H9 (cell line): ENCODE results near the gene IL17RE. TPM values are rescaled to one million over a fixed set of nuclear protein-coding genes. Genes with fewer than 3 reads are reported as not detected.
A peak's percentile ranks its signal among the peaks of the same experiment; 100 is the strongest.

Experiments
- DNase-seq: peaks from one replicate; pipeline ENCODE4 v3.0.0-alpha.2; 2017
- H2AFZ ChIP-seq: one replicate; pipeline ENCODE4 v1.6.1; 2013; ENCODE audit warnings: mild to moderate bottlenecking, low read length, control low read depth, moderate library complexity
- H2AK5ac ChIP-seq: 2 replicates; pipeline ENCODE4 v1.6.1; 2013; ENCODE audit warnings: low read length, control low read depth, mixed read lengths; ENCODE audit not compliant: insufficient read length
- H2BK120ac ChIP-seq: one replicate; pipeline ENCODE4 v1.6.1; 2013; ENCODE audit warnings: low read depth, mild to moderate bottlenecking, low read length, control low read depth, inconsistent platforms; ENCODE audit not compliant: poor library complexity, severe bottlenecking
- H2BK12ac ChIP-seq: 2 replicates; pipeline ENCODE4 v1.6.1; 2013; ENCODE audit warnings: low read length, control low read depth, mixed read lengths, low read depth; ENCODE audit not compliant: insufficient read length
- H2BK15ac ChIP-seq: 2 replicates; pipeline ENCODE4 v1.6.1; 2013; ENCODE audit warnings: low read depth, low read length, control low read depth
- H2BK20ac ChIP-seq: one replicate; pipeline ENCODE4 v1.6.1; 2013; ENCODE audit warnings: low read depth, mild to moderate bottlenecking, low read length, control low read depth, inconsistent platforms; ENCODE audit not compliant: poor library complexity, severe bottlenecking
- H2BK5ac ChIP-seq: 2 replicates; pipeline ENCODE4 v1.6.1; 2013; ENCODE audit warnings: low read length, control low read depth, mixed read lengths; ENCODE audit not compliant: insufficient read length
- H3K14ac ChIP-seq: 2 replicates; pipeline ENCODE4 v1.6.1; 2013; ENCODE audit warnings: low read length, control low read depth; ENCODE audit not compliant: insufficient read depth
- H3K18ac ChIP-seq: 2 replicates; pipeline ENCODE4 v1.6.1; 2013; ENCODE audit warnings: low read depth, mild to moderate bottlenecking, mixed read lengths, low read length, control low read depth; ENCODE audit not compliant: insufficient read length
- H3K23ac ChIP-seq: 2 replicates; pipeline ENCODE4 v1.6.1; 2013; ENCODE audit warnings: low read length, control low read depth, mixed read lengths, low read depth; ENCODE audit not compliant: insufficient read length
- H3K23me2 ChIP-seq: 2 replicates; pipeline ENCODE4 v1.6.1; 2013; ENCODE audit warnings: low read depth, mild to moderate bottlenecking, mixed read lengths, low read length, control low read depth; ENCODE audit not compliant: insufficient read length, poor library complexity, severe bottlenecking
- H3K27ac ChIP-seq: 2 replicates; pipeline ENCODE4 v1.5.1; 2013; ENCODE audit warnings: low read length, control low read depth, mixed read lengths, low read depth; ENCODE audit not compliant: insufficient read length
- H3K27me3 ChIP-seq: 2 replicates; pipeline ENCODE4 v1.6.1; 2013; ENCODE audit warnings: low read length, control low read depth, inconsistent platforms; ENCODE audit not compliant: insufficient read depth
- H3K4ac ChIP-seq: 2 replicates; pipeline ENCODE4 v1.6.1; 2013; ENCODE audit warnings: low read depth, mild to moderate bottlenecking, control low read depth, inconsistent platforms, low read length, moderate library complexity
- H3K4me1 ChIP-seq: 2 replicates; pipeline ENCODE4 v1.6.1; 2013; ENCODE audit warnings: low read length, control low read depth, inconsistent platforms; ENCODE audit not compliant: insufficient read depth
- H3K4me2 ChIP-seq: 2 replicates; pipeline ENCODE4 v1.6.1; 2013; ENCODE audit warnings: low read length, control low read depth, mixed read lengths; ENCODE audit not compliant: insufficient read length, insufficient read depth
- H3K56ac ChIP-seq: 2 replicates; pipeline ENCODE4 v1.6.1; 2013; ENCODE audit warnings: low read depth, mild to moderate bottlenecking, mixed read lengths, low read length, control low read depth; ENCODE audit not compliant: insufficient read length
- H3K79me1 ChIP-seq: 2 replicates; pipeline ENCODE4 v1.6.1; 2013; ENCODE audit warnings: low read depth, mild to moderate bottlenecking, moderate library complexity, low read length, control low read depth, inconsistent platforms; ENCODE audit not compliant: insufficient read depth, poor library complexity, severe bottlenecking
- H3K79me2 ChIP-seq: 2 replicates; pipeline ENCODE4 v1.6.1; 2013; ENCODE audit warnings: low read length, control low read depth, inconsistent platforms; ENCODE audit not compliant: insufficient read depth
- H3K9ac ChIP-seq: 2 replicates; pipeline ENCODE4 v1.6.1; 2013; ENCODE audit warnings: low read length, control low read depth, mixed read lengths; ENCODE audit not compliant: insufficient read length; ENCODE audit errors: extremely low read depth
- H3K9me3 ChIP-seq: one replicate; pipeline ENCODE4 v1.6.1; 2013; ENCODE audit warnings: low read depth, low read length, inconsistent platforms; ENCODE audit not compliant: control insufficient read depth
- H3T11ph ChIP-seq: one replicate; pipeline ENCODE4 v1.6.1; 2013; ENCODE audit warnings: mild to moderate bottlenecking, low read length, control low read depth, inconsistent platforms
- H4K20me1 ChIP-seq: one replicate; pipeline ENCODE4 v1.6.1; 2013; ENCODE audit not compliant: control insufficient read depth, insufficient read length, insufficient read depth
- H4K5ac ChIP-seq: 2 replicates; pipeline ENCODE4 v1.6.1; 2013; ENCODE audit warnings: low read depth, mild to moderate bottlenecking, mixed read lengths, low read length, control low read depth; ENCODE audit not compliant: insufficient read length
- H4K8ac ChIP-seq: replicated peaks from 2 replicates; pipeline ENCODE4 v1.6.1; 2013; ENCODE audit warnings: low read length, control low read depth, mixed read lengths, low read depth; ENCODE audit not compliant: insufficient read length
- H4K91ac ChIP-seq: 2 replicates; pipeline ENCODE4 v1.6.1; 2013; ENCODE audit warnings: low read depth, mild to moderate bottlenecking, moderate library complexity, mixed read lengths, low read length, control low read depth; ENCODE audit not compliant: insufficient read length
- H3K27ac Mint-ChIP-seq, 3 experiments: 2 replicates in 2 of 3; 3 replicates in 1 of 3; pipeline ENCODE4 v1.8.0; 2020 to 2021; ENCODE audit warnings: mixed read lengths in 3 of 3, mild to moderate bottlenecking in 1 of 3, moderate library complexity in 1 of 3
- H3K27me3 Mint-ChIP-seq: 2 replicates; pipeline ENCODE4 v1.8.0; 2021; ENCODE audit warnings: low read depth, mild to moderate bottlenecking, moderate library complexity, mixed read lengths
- H3K36me3 Mint-ChIP-seq, 3 experiments: 2 replicates in 2 of 3; 3 replicates in 1 of 3; pipeline ENCODE4 v1.8.0; 2020 to 2021; ENCODE audit warnings: low read depth in 3 of 3, mixed read lengths in 3 of 3; ENCODE audit not compliant: insufficient read depth in 1 of 3
- H3K4me1 Mint-ChIP-seq, 2 experiments: 2 replicates each; pipeline ENCODE4 v1.8.0; 2020; ENCODE audit warnings: mixed read lengths in 2 of 2
- H3K4me3 Mint-ChIP-seq, 2 experiments: 2 replicates in 1 of 2; 3 replicates in 1 of 2; pipeline ENCODE4 v1.8.0; 2020 to 2021; ENCODE audit warnings: mild to moderate bottlenecking in 2 of 2, mixed read lengths in 2 of 2, moderate library complexity in 1 of 2
- H3K9me3 Mint-ChIP-seq, 2 experiments: 2 replicates in 1 of 2; 3 replicates in 1 of 2; pipeline ENCODE4 v1.8.0; 2020; ENCODE audit warnings: mild to moderate bottlenecking in 2 of 2, mixed read lengths in 2 of 2, moderate library complexity in 1 of 2
- WGBS: extraction: QIAGEN DNeasy Blood & Tissue Kit; methylation state at CpG from one replicate; pipeline ENCODE4 v1.1.7; 2013; ENCODE audit warnings: missing lambda C conversion rate, low lambda C conversion rate, mixed read lengths; ENCODE audit not compliant: insufficient read length; ENCODE audit errors: extremely low coverage; 5-methylcytosine and 5-hydroxymethylcytosine counted together
- total RNA-seq: library from RNA; stranded (reverse); gene quantifications from 2 replicates; pipeline ENCODE4 v1.2.1, GENCODE V29; 2021
- TF ChIP-seq, protein P1 (sequence below): fragments of 200-600 bp; sonication (generic); conservative IDR thresholded peaks from 3 replicates; pipeline ENCODE4 v1.8.0; 2021; ENCODE audit warnings: antibody characterized with exemption, mild to moderate bottlenecking

The IL17RE gene
- total RNA-seq, 1 experiment from 2014 or later: 2.1 TPM

- H2BK5ac ChIP-seq: no peak overlapping the region
- no peak overlapping the region for H3K4ac ChIP-seq
- Mint-ChIP-seq H3K9me3 (no peaks in the 10 kb centered on the region), H3K4me3 (peak overlapping the region in 1 of 2 experiments; percentile 47; a peak in 1 of 5 replicates), H3K27me3 (peaks cover 31% of the 10 kb centered on the region), H3K27ac (peak overlapping the region in 1 of 3 experiments; percentile 59; a peak in 1 of 7 replicates), H3K36me3 (no peaks in the 10 kb centered on the region), H3K4me1 (peaks cover 15 to 30% of the 10 kb centered on the region in 2 experiments)
- no peak overlapping the region for H2AFZ ChIP-seq
- no peaks in the 10 kb centered on the region for H3K79me1 ChIP-seq
- H4K5ac ChIP-seq: no peak overlapping the region
- H3K9me3 ChIP-seq: no peaks in the 10 kb centered on the region
- no peaks in the 10 kb centered on the region for H4K20me1 ChIP-seq
- H3K27ac ChIP-seq: no peak overlapping the region
- no CpG with 5 or more reads among the region's 22 CpGs for WGBS
- H3K18ac ChIP-seq: no peak overlapping the region
- H4K91ac ChIP-seq: no peak overlapping the region
- H3T11ph ChIP-seq: no peak overlapping the region
- TF ChIP-seq, protein P1, sequence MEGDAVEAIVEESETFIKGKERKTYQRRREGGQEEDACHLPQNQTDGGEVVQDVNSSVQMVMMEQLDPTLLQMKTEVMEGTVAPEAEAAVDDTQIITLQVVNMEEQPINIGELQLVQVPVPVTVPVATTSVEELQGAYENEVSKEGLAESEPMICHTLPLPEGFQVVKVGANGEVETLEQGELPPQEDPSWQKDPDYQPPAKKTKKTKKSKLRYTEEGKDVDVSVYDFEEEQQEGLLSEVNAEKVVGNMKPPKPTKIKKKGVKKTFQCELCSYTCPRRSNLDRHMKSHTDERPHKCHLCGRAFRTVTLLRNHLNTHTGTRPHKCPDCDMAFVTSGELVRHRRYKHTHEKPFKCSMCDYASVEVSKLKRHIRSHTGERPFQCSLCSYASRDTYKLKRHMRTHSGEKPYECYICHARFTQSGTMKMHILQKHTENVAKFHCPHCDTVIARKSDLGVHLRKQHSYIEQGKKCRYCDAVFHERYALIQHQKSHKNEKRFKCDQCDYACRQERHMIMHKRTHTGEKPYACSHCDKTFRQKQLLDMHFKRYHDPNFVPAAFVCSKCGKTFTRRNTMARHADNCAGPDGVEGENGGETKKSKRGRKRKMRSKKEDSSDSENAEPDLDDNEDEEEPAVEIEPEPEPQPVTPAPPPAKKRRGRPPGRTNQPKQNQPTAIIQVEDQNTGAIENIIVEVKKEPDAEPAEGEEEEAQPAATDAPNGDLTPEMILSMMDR: no peak
- no peak overlapping the region for H2BK120ac ChIP-seq
- no peak overlapping the region for H2AK5ac ChIP-seq
- DNase-seq: no peak
- no peak overlapping the region for H2BK12ac ChIP-seq
- H3K56ac ChIP-seq: no peak overlapping the region
- H2BK15ac ChIP-seq: no peak overlapping the region
- H4K8ac ChIP-seq: no peak overlapping the region
- peak overlapping the region; percentile 34 for H3K4me2 ChIP-seq
- H3K14ac ChIP-seq: no peak overlapping the region
- no peak overlapping the region for H3K23ac ChIP-seq
- H2BK20ac ChIP-seq: no peak overlapping the region
- no peaks in the 10 kb centered on the region for H3K79me2 ChIP-seq
- H3K27me3 ChIP-seq: no peaks in the 10 kb centered on the region; the same call in 1 of the 2 replicates
- no peak overlapping the region for H3K9ac ChIP-seq
- peaks cover 5% of the 10 kb centered on the region for H3K23me2 ChIP-seq
- no peaks in the 10 kb centered on the region for H3K4me1 ChIP-seq
Measured at GRCh38 chr3:9863058-9863772, 39.4 kb upstream of the IL17RE start.
